ENCODE results near the gene ADI1.
"Not testable (repeated sequence)": the region's sequence is repeated elsewhere in the genome, so short reads cannot be mapped to it uniquely, and the experiment has no call there.

ADI1 gene

GRCh38 chr2:3512086-3512485 is 7.2 kb downstream of the ADI1 start:
- Histone ChIP-seq H3K27me3 (ENCODE audit: insufficient read depth, low read length) (no peaks in the 10 kb centered on the region), H3K9me3 (ENCODE audit: insufficient read depth, low read depth, low read length) (peaks cover 3% of the 10 kb centered on the region; the same call in 1 of the 2 replicates), H3K4me1 (ENCODE audit: insufficient read depth, low read length) (no peaks in the 10 kb centered on the region), H3K27ac (ENCODE audit: low read depth, low read length) (peak overlapping the region; percentile 49; the same call in 1 of the 2 replicates), H3K9ac (ENCODE audit: low read depth, low read length) (no peak overlapping the region), H3K36me3 (ENCODE audit: insufficient read depth, low read length) (peaks cover 17% of the 10 kb centered on the region; the same call in 1 of the 2 replicates), H3K4me3 (ENCODE audit: low read length) (no peak overlapping the region)
- WGBS: 52% methylated on average over 2 of the region's 2 CpGs

- Histone ChIP-seq H3K36me3 (ENCODE audit: insufficient read depth, low read length) (peaks cover 9% of the 10 kb centered on the region; the same call in 1 of the 2 replicates), H3K9me3 (ENCODE audit: insufficient read depth, low read depth, low read length) (no peaks in the 10 kb centered on the region)
- WGBS: 94% methylated on average over 3 of the region's 4 CpGs
Observed at GRCh38 chr2:3505771-3506170, 13.6 kb downstream of the ADI1 start.

GRCh38 chr2:3504741-3505140 is 14.6 kb downstream of the ADI1 start:
- WGBS: 98% methylated on average over 4 of the region's 5 CpGs
- no peaks in the 10 kb centered on the region for H3K9me3 ChIP-seq (ENCODE audit: insufficient read depth, low read depth, low read length)
- H3K27ac ChIP-seq (ENCODE audit: low read depth, low read length): no peak overlapping the region
- H3K9ac ChIP-seq (ENCODE audit: low read depth, low read length): no peak overlapping the region
- no peak overlapping the region for H3K4me3 ChIP-seq (ENCODE audit: low read length)
- peaks cover 9% of the 10 kb centered on the region; the same call in 1 of the 2 replicates for H3K36me3 ChIP-seq (ENCODE audit: insufficient read depth, low read length)
- no peaks in the 10 kb centered on the region for H3K27me3 ChIP-seq (ENCODE audit: insufficient read depth, low read length)
- H3K4me1 ChIP-seq (ENCODE audit: insufficient read depth, low read length): no peaks in the 10 kb centered on the region

More at GRCh38 chr2:3505771-3506170, 13.6 kb downstream of the ADI1 start:
- no peak overlapping the region for H3K9ac ChIP-seq (ENCODE audit: low read depth, low read length)
- H3K27ac ChIP-seq (ENCODE audit: low read depth, low read length): no peak overlapping the region
- H3K27me3 ChIP-seq (ENCODE audit: insufficient read depth, low read length): no peaks in the 10 kb centered on the region
- H3K4me3 ChIP-seq (ENCODE audit: low read length): no peak overlapping the region
- H3K4me1 ChIP-seq (ENCODE audit: insufficient read depth, low read length): no peaks in the 10 kb centered on the region

- Histone ChIP-seq H3K27ac (ENCODE audit: low read depth, low read length) (no peak overlapping the region), H3K27me3 (ENCODE audit: insufficient read depth, low read length) (no peaks in the 10 kb centered on the region), H3K9ac (ENCODE audit: low read depth, low read length) (no peak overlapping the region), H3K36me3 (ENCODE audit: insufficient read depth, low read length) (peaks cover 21% of the 10 kb centered on the region; the same call in 1 of the 2 replicates), H3K9me3 (ENCODE audit: insufficient read depth, low read depth, low read length) (no peaks in the 10 kb centered on the region), H3K4me1 (ENCODE audit: insufficient read depth, low read length) (no peaks in the 10 kb centered on the region), H3K4me3 (ENCODE audit: low read length) (no peak overlapping the region)
- 94% methylated on average over 13 of the region's 13 CpGs for WGBS
Observed at GRCh38 chr2:3503483-3503882, 15.8 kb downstream of the ADI1 start.

GRCh38 chr2:3503046-3503445 is 16.3 kb downstream of the ADI1 start:
- no peaks in the 10 kb centered on the region for H3K27me3 ChIP-seq (ENCODE audit: insufficient read depth, low read length)
- H3K9me3 ChIP-seq (ENCODE audit: insufficient read depth, low read depth, low read length): no peaks in the 10 kb centered on the region
- WGBS: 96% methylated on average over 14 of the region's 14 CpGs
- no peaks in the 10 kb centered on the region for H3K4me1 ChIP-seq (ENCODE audit: insufficient read depth, low read length)
- no peak overlapping the region for H3K27ac ChIP-seq (ENCODE audit: low read depth, low read length)
- H3K36me3 ChIP-seq (ENCODE audit: insufficient read depth, low read length): peaks cover 24% of the 10 kb centered on the region; the same call in 1 of the 2 replicates
- H3K9ac ChIP-seq (ENCODE audit: low read depth, low read length): no peak overlapping the region
- no peak overlapping the region for H3K4me3 ChIP-seq (ENCODE audit: low read length)

- Histone ChIP-seq H3K4me3 (ENCODE audit: low read length) (no peak overlapping the region), H3K27ac (ENCODE audit: low read depth, low read length) (no peak overlapping the region), H3K4me1 (ENCODE audit: insufficient read depth, low read length) (no peaks in the 10 kb centered on the region), H3K36me3 (ENCODE audit: insufficient read depth, low read length) (peaks cover 30% of the 10 kb centered on the region; the same call in 1 of the 2 replicates), H3K9me3 (ENCODE audit: insufficient read depth, low read depth, low read length) (no peaks in the 10 kb centered on the region), H3K27me3 (ENCODE audit: insufficient read depth, low read length) (no peaks in the 10 kb centered on the region), H3K9ac (ENCODE audit: low read depth, low read length) (no peak overlapping the region)
- 95% methylated on average over 34 of the region's 34 CpGs for WGBS
Observed at GRCh38 chr2:3500326-3500899, 18.9 kb downstream of the ADI1 start.

GRCh38 chr2:3498783-3499394 is 20.4 kb downstream of the ADI1 start:
- Histone ChIP-seq H3K4me1 (ENCODE audit: insufficient read depth, low read length) (no peaks in the 10 kb centered on the region), H3K9ac (ENCODE audit: low read depth, low read length) (no peak overlapping the region), H3K27me3 (ENCODE audit: insufficient read depth, low read length) (no peaks in the 10 kb centered on the region), H3K36me3 (ENCODE audit: insufficient read depth, low read length) (peaks cover 26% of the 10 kb centered on the region; the same call in 1 of the 2 replicates), H3K4me3 (ENCODE audit: low read length) (no peak overlapping the region), H3K27ac (ENCODE audit: low read depth, low read length) (no peak overlapping the region), H3K9me3 (ENCODE audit: insufficient read depth, low read depth, low read length) (no peaks in the 10 kb centered on the region)
- 97% methylated on average over 18 of the region's 18 CpGs for WGBS

GRCh38 chr2:3496708-3497080 is 22.6 kb downstream of the ADI1 start:
- not testable (repeated sequence) for H3K27me3 ChIP-seq (ENCODE audit: insufficient read depth, low read length); H3K9ac ChIP-seq (ENCODE audit: low read depth, low read length); H3K4me1 ChIP-seq (ENCODE audit: insufficient read depth, low read length); H3K4me3 ChIP-seq (ENCODE audit: low read length); H3K27ac ChIP-seq (ENCODE audit: low read depth, low read length); H3K9me3 ChIP-seq (ENCODE audit: insufficient read depth, low read depth, low read length)
- H3K36me3 ChIP-seq (ENCODE audit: insufficient read depth, low read length): peaks cover 26% of the 10 kb centered on the region; the same call in 1 of the 2 replicates
- WGBS: 97% methylated on average over 15 of the region's 15 CpGs

- no peak overlapping the region for H3K27ac ChIP-seq (ENCODE audit: low read depth, low read length)
- no peaks in the 10 kb centered on the region for H3K9me3 ChIP-seq (ENCODE audit: insufficient read depth, low read depth, low read length)
- no peak overlapping the region for H3K4me3 ChIP-seq (ENCODE audit: low read length)
- no peaks in the 10 kb centered on the region for H3K27me3 ChIP-seq (ENCODE audit: insufficient read depth, low read length)
- H3K9ac ChIP-seq (ENCODE audit: low read depth, low read length): no peak overlapping the region
- peaks cover 24% of the 10 kb centered on the region; the same call in 1 of the 2 replicates for H3K36me3 ChIP-seq (ENCODE audit: insufficient read depth, low read length)
- no peaks in the 10 kb centered on the region for H3K4me1 ChIP-seq (ENCODE audit: insufficient read depth, low read length)
- WGBS: 94% methylated on average over 13 of the region's 13 CpGs
Observed at GRCh38 chr2:3494984-3495666, 24.2 kb downstream of the ADI1 start.

- no peak overlapping the region for H3K27ac ChIP-seq (ENCODE audit: low read depth, low read length)
- no peaks in the 10 kb centered on the region for H3K9me3 ChIP-seq (ENCODE audit: insufficient read depth, low read depth, low read length)
- H3K27me3 ChIP-seq (ENCODE audit: insufficient read depth, low read length): no peaks in the 10 kb centered on the region
- H3K4me3 ChIP-seq (ENCODE audit: low read length): no peak overlapping the region
- WGBS: 61% methylated on average over 9 of the region's 10 CpGs
- no peak overlapping the region for H3K9ac ChIP-seq (ENCODE audit: low read depth, low read length)
- H3K36me3 ChIP-seq (ENCODE audit: insufficient read depth, low read length): peaks cover 11% of the 10 kb centered on the region; the same call in 1 of the 2 replicates
- no peaks in the 10 kb centered on the region for H3K4me1 ChIP-seq (ENCODE audit: insufficient read depth, low read length)
Observed at GRCh38 chr2:3493615-3494007, 25.7 kb downstream of the ADI1 start.

GRCh38 chr2:3492951-3493614 is 26.2 kb downstream of the ADI1 start:
- Histone ChIP-seq H3K9me3 (ENCODE audit: insufficient read depth, low read depth, low read length) (no peaks in the 10 kb centered on the region), H3K4me3 (ENCODE audit: low read length) (no peak overlapping the region), H3K4me1 (ENCODE audit: insufficient read depth, low read length) (no peaks in the 10 kb centered on the region), H3K36me3 (ENCODE audit: insufficient read depth, low read length) (peaks cover 6% of the 10 kb centered on the region; the same call in 1 of the 2 replicates), H3K27me3 (ENCODE audit: insufficient read depth, low read length) (no peaks in the 10 kb centered on the region), H3K27ac (ENCODE audit: low read depth, low read length) (no peak overlapping the region), H3K9ac (ENCODE audit: low read depth, low read length) (no peak overlapping the region)
- WGBS: 90% methylated on average over 29 of the region's 29 CpGs
